K562 (cell line): ENCODE data around the gene EFHC1. TPM values are rescaled to one million over a fixed set of nuclear protein-coding genes. Genes with fewer than 3 reads are reported as not detected.

ENCODE experiments used
- HCFC1 ChIP-seq: IDR thresholded peaks from 2 replicates; pipeline ENCODE4 v1.6.1; 2012; ENCODE audit warnings: low read depth, low read length, improper control_type of control experiment
- KLF13 ChIP-seq: fragments of 450-650 bp; IDR thresholded peaks from 2 replicates; pipeline ENCODE4 v1.6.1; 2016; ENCODE audit warnings: missing genetic modification characterization, low read depth, mild to moderate bottlenecking, missing compliant biosample characterization, moderate library complexity, borderline replicate concordance
- MBD2 ChIP-seq: sonication (generic); IDR thresholded peaks from 2 replicates; pipeline ENCODE4 v1.6.1; 2016; ENCODE audit warnings: low read depth, borderline replicate concordance
- NFIX ChIP-seq: fragments of 250-450 bp; sonication (Bioruptor Pico); IDR thresholded peaks from 2 replicates; pipeline ENCODE4 v1.4.0; 2020; ENCODE audit warnings: low read depth, mild to moderate bottlenecking, moderate library complexity
- NONO ChIP-seq, 2 experiments: fragments of 200-400 bp in 1 of 2; fragments of 450-650 bp in 1 of 2; formaldehyde crosslinking in 1 of 2; IDR thresholded peaks; 2 replicates each; pipeline ENCODE4 v1.6.1; 2017; ENCODE audit warnings: low read depth in 2 of 2, mild to moderate bottlenecking in 2 of 2, moderate library complexity in 2 of 2, low read length in 1 of 2
- NR4A1 ChIP-seq, 2 experiments: fragments of 250-450 bp in 1 of 2; fragments of 450-650 bp in 1 of 2; sonication (Bioruptor Pico) in 1 of 2; IDR thresholded peaks; 2 replicates each; pipeline versions ENCODE4 v1.4.0 to v1.6.1; 2016 to 2020; ENCODE audit warnings: mild to moderate bottlenecking in 2 of 2, missing compliant biosample characterization in 1 of 2, missing genetic modification characterization in 1 of 2, moderate library complexity in 1 of 2
- RAD21 ChIP-seq, 2 experiments: fragments of 250-450 bp in 1 of 2; fragments of 450-650 bp in 1 of 2; sonication (Bioruptor Pico) in 1 of 2; formaldehyde crosslinking in 1 of 2; IDR thresholded peaks in 1 of 2; conservative IDR thresholded peaks in 1 of 2; 2 replicates each; pipeline versions ENCODE4 v1.4.0 to v1.8.0; 2020 to 2022; ENCODE audit warnings: mild to moderate bottlenecking in 2 of 2, moderate library complexity in 1 of 2
- RBM14 ChIP-seq: fragments of 200-400 bp; formaldehyde crosslinking; IDR thresholded peaks from 2 replicates; pipeline ENCODE4 v1.6.1; 2018; ENCODE audit warnings: low read depth, mild to moderate bottlenecking, low read length, moderate library complexity, borderline replicate concordance; ENCODE audit not compliant: insufficient read depth
- RNF2 ChIP-seq: sonication (generic); IDR thresholded peaks from 2 replicates; pipeline ENCODE4 v1.6.1; 2016
- TAF1 ChIP-seq: IDR thresholded peaks from 2 replicates; pipeline ENCODE4 v1.6.1; 2011; ENCODE audit warnings: mild to moderate bottlenecking, low read length, moderate library complexity; ENCODE audit not compliant: insufficient read depth, control insufficient read depth, severe bottlenecking; ENCODE audit errors: extremely low read depth
- TBL1XR1 ChIP-seq, 2 experiments: IDR thresholded peaks; 2 replicates each; pipeline ENCODE4 v1.6.1; 2012; ENCODE audit warnings: improper control_type of control experiment in 2 of 2, low read length in 2 of 2, mild to moderate bottlenecking in 1 of 2
- ZKSCAN3 ChIP-seq: fragments of 250-450 bp; sonication (Bioruptor Pico); IDR thresholded peaks from 2 replicates; pipeline ENCODE4 v1.4.0; 2020
- ZNF121 ChIP-seq: sonication (generic); formaldehyde crosslinking; conservative IDR thresholded peaks from 2 replicates; pipeline ENCODE4 v1.8.0; 2022; ENCODE audit warnings: missing genetic modification reagents
- ZNF175 ChIP-seq: fragments of 200-800 bp; sonication (Bioruptor generic); IDR thresholded peaks from 2 replicates; pipeline ENCODE4 v1.6.1; 2016; ENCODE audit warnings: low read depth, mild to moderate bottlenecking, missing genetic modification characterization, missing compliant biosample characterization
- ZNF444 ChIP-seq: fragments of 250-450 bp; sonication (Bioruptor Pico); IDR thresholded peaks from 2 replicates; pipeline ENCODE4 v1.4.0; 2020; ENCODE audit warnings: mild to moderate bottlenecking, moderate library complexity
- ZNF668 ChIP-seq: fragments of 250-450 bp; sonication (Bioruptor Pico); IDR thresholded peaks from 2 replicates; pipeline ENCODE4 v1.8.0; 2022; ENCODE audit warnings: mild to moderate bottlenecking, inconsistent platforms
- ZSCAN29 ChIP-seq: fragments of 450-650 bp; IDR thresholded peaks from 2 replicates; pipeline ENCODE4 v1.6.1; 2017
- polyA plus RNA-seq, 8 experiments: library from polyadenylated mRNA; depleted of rRNA in 4 of 8; stranded (reverse) in 5 of 8; unstranded in 3 of 8; fragments of >200 nt; fragmentation: Nextera tagmentation in 2 of 8; fragmentation: Illumina TruSeq in 1 of 8; extraction: Ambion mirVana in 2 of 8; extraction: Trizol in 1 of 8; gene quantifications; 2 replicates each; pipeline versions ENCODE4 v1.2.1 to v1.2.3, GENCODE V29; 2011 to 2014; ENCODE audit warnings: inconsistent platforms in 1 of 8, missing spikeins in 1 of 8
- total RNA-seq, 7 experiments: library from RNA; depleted of rRNA in 6 of 7; stranded (reverse); fragments of >200 nt in 6 of 7; fragmentation: Illumina TruSeq in 2 of 7; extraction: Trizol in 2 of 7; gene quantifications; 2 replicates each; pipeline versions ENCODE4 v1.2.1 to v1.2.3, GENCODE V29; 2011 to 2021; ENCODE audit warnings: low replicate concordance in 1 of 7
- TF ChIP-seq, protein P1 (sequence below): IDR thresholded peaks from 2 replicates; pipeline ENCODE4 v1.6.1; 2011; ENCODE audit warnings: borderline replicate concordance, low read depth, mild to moderate bottlenecking, moderate library complexity, low read length; ENCODE audit not compliant: insufficient read depth, poor library complexity, severe bottlenecking
- TF ChIP-seq, protein P2 (sequence below): fragments of 450-650 bp; IDR thresholded peaks from 2 replicates; pipeline ENCODE4 v1.6.1; 2017; ENCODE audit warnings: antibody characterized with exemption, mild to moderate bottlenecking

The EFHC1 gene
- total and polyA plus RNA-seq, 9 of the 15 experiments (the other 6 are each of a cell fraction or from before 2014, with no cell fraction given) = 9.5 to 31.0 (median 14.9) TPM

DNA sequence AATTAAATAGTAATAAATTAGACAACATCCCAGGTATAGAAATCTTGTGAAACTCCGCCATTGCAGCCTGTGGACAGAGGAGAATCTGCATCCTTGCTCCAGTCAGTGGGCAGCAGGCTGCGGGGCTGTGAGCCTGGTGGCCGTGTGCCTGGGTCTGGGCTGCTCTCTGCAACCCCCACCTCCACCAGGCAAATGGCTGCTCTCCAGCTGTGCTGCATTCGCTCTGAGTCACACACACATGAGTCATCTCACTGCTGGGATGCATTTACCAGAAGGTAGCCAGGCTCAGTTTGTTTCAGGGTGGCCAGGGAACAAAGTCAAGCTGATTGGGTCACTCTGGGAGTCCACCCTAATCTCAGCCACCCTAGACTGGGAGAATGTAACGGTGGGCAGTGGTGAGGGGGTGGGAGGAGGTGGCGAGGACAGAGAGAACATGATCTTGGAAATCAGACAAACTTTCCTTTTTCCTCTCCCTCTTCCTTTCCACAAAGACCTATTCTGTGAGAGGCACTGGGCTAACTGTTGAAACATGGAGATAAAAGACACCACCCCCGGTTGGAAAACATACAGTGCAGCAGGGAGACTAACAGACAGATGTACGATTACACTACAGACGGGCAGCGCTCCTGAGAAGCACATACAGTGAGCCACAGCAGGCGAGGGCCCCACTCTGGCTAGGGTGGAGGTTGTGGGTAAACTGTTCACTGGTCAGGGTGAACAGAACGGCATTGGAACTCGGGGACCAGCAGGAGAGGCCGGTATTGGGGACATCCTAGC lies 97.5 kb downstream of the EFHC1 start (continued):
- TF ChIP-seq TAF1 (peak; percentile 79), HCFC1 (peak; percentile 10; the same call in 1 of the 2 replicates), ZNF668 (CRISPR knock-in tag) (no peak), RNF2 (peak; percentile 67; the same call in 1 of the 2 replicates), TBL1XR1 (IDR thresholded peaks at IDR 0.05; ENCODE audit: low read length in 2 of 2) (peak in 1 of 2 experiments; percentile 31; a peak in 1 of 4 replicates), ZKSCAN3 (CRISPR knock-in tag) (no peak), KLF13 (tag) (no peak), MBD2 (peak; percentile 79), RBM14 (no peak), NR4A1 (CRISPR knock-in tag; IDR thresholded peaks at IDR 0.05) (0 out of 2 replicates have a peak, but pooled peaks have one; percentile 15), NR4A1 (tag; IDR thresholded peaks at IDR 0.05) (no peak), RAD21 (CRISPR knock-in tag; conservative IDR thresholded peaks at IDR 0.05 in 1 of 2, IDR thresholded peaks at IDR 0.05 in 1 of 2) (peak in 1 of 2 experiments; percentile 26; a peak in 2 of 4 replicates), NONO (IDR thresholded peaks at IDR 0.05; ENCODE audit: low read depth in 2 of 2, low read length in 1 of 2) (0 out of 4 replicates have a peak, but pooled peaks of 1 of the 2 experiments have one; percentile 11), NFIX (no peak), ZSCAN29 (no peak), ZNF444 (no peak), ZNF175 (CRISPR knock-in tag) (peak; percentile 69; the same call in 1 of the 2 replicates), ZNF121 (CRISPR knock-in tag) (no peak)
- TF ChIP-seq, protein P1, sequence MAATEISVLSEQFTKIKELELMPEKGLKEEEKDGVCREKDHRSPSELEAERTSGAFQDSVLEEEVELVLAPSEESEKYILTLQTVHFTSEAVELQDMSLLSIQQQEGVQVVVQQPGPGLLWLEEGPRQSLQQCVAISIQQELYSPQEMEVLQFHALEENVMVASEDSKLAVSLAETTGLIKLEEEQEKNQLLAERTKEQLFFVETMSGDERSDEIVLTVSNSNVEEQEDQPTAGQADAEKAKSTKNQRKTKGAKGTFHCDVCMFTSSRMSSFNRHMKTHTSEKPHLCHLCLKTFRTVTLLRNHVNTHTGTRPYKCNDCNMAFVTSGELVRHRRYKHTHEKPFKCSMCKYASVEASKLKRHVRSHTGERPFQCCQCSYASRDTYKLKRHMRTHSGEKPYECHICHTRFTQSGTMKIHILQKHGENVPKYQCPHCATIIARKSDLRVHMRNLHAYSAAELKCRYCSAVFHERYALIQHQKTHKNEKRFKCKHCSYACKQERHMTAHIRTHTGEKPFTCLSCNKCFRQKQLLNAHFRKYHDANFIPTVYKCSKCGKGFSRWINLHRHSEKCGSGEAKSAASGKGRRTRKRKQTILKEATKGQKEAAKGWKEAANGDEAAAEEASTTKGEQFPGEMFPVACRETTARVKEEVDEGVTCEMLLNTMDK = no peak
- TF ChIP-seq, protein P2, sequence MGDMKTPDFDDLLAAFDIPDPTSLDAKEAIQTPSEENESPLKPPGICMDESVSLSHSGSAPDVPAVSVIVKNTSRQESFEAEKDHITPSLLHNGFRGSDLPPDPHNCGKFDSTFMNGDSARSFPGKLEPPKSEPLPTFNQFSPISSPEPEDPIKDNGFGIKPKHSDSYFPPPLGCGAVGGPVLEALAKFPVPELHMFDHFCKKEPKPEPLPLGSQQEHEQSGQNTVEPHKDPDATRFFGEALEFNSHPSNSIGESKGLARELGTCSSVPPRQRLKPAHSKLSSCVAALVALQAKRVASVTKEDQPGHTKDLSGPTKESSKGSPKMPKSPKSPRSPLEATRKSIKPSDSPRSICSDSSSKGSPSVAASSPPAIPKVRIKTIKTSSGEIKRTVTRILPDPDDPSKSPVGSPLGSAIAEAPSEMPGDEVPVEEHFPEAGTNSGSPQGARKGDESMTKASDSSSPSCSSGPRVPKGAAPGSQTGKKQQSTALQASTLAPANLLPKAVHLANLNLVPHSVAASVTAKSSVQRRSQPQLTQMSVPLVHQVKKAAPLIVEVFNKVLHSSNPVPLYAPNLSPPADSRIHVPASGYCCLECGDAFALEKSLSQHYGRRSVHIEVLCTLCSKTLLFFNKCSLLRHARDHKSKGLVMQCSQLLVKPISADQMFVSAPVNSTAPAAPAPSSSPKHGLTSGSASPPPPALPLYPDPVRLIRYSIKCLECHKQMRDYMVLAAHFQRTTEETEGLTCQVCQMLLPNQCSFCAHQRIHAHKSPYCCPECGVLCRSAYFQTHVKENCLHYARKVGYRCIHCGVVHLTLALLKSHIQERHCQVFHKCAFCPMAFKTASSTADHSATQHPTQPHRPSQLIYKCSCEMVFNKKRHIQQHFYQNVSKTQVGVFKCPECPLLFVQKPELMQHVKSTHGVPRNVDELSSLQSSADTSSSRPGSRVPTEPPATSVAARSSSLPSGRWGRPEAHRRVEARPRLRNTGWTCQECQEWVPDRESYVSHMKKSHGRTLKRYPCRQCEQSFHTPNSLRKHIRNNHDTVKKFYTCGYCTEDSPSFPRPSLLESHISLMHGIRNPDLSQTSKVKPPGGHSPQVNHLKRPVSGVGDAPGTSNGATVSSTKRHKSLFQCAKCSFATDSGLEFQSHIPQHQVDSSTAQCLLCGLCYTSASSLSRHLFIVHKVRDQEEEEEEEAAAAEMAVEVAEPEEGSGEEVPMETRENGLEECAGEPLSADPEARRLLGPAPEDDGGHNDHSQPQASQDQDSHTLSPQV = peak; percentile 88
